Measurements from ENCODE around the gene PRKCD. TPM values are rescaled to one million over a fixed set of nuclear protein-coding genes. Genes with fewer than 3 reads are reported as not detected.

Gene PRKCD
- total RNA-seq, 1 experiment from 2014 or later, result 1.00 TPM

DNA sequence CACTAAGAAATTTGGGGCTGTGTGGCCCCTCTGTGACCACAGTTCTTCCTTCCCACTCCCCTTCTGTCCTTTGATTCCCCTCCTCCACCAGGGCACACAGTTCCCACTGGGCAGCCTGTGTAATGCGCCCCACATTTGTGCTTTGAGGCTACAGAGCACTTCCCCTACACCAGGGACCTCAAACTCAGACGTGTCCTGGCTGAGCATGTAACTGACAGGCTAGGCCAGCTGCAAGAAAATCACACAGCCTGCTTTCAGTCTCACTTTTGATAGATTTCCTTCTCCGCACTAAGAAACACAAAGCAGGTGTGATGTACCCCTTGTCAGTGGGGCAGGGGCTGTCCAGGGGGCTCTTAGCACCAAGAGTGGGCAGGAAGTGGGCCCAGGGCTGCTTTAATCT is 29.6 kb downstream of the PRKCD start:
- H3K27ac ChIP-seq, result no peak overlapping the region
- H3K4me1 ChIP-seq (replicated peaks), result peaks cover 1% of the 10 kb centered on the region
- H3K36me3 ChIP-seq, result peaks cover 10% of the 10 kb centered on the region; the same call in 1 of the 2 replicates
- DNase-seq (ENCODE audit: low read depth in 1 of 2, low spot score in 2 of 2), result no peak
- H3K4me3 ChIP-seq, result no peak overlapping the region
- H3K9me3 ChIP-seq (replicated peaks), result no peaks in the 10 kb centered on the region
- no peaks in the 10 kb centered on the region for H3K27me3 ChIP-seq (replicated peaks)

DNA sequence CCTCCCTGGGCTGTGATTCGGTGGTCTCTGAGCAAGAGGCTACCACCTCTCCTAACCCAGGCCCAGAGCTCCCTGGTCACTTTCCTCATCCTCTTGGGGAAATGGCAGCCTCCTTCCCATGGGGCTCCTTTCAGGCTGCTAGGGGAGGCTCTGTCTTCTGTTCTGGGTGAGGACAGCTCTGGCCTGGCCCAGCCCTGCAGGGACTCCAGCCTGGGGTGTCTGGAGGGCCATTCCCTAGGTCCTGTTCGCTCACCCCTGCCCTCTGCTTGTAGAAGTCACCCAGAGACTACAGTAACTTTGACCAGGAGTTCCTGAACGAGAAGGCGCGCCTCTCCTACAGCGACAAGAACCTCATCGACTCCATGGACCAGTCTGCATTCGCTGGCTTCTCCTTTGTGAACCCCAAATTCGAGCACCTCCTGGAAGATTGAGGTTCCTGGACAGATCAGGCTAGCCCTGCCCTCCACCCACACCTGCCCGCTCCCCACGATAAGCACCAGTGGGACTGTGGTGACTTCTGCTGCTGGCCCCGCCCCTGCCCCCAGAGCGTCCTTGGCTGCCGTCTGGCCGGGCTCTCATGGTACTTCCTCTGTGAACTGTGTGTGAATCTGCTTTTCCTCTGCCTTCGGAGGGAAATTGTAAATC is 30.9 kb downstream of the PRKCD start:
- no peaks in the 10 kb centered on the region for H3K27me3 ChIP-seq (replicated peaks)
- H3K4me1 ChIP-seq (replicated peaks), result peaks cover 4% of the 10 kb centered on the region
- no peaks in the 10 kb centered on the region for H3K9me3 ChIP-seq (replicated peaks)
- no peak for DNase-seq (ENCODE audit: low read depth in 1 of 2, low spot score in 2 of 2)
- peaks cover 10% of the 10 kb centered on the region; the same call in 1 of the 2 replicates for H3K36me3 ChIP-seq
- no peak overlapping the region for H3K4me3 ChIP-seq
- no peak overlapping the region for H3K27ac ChIP-seq

DNA sequence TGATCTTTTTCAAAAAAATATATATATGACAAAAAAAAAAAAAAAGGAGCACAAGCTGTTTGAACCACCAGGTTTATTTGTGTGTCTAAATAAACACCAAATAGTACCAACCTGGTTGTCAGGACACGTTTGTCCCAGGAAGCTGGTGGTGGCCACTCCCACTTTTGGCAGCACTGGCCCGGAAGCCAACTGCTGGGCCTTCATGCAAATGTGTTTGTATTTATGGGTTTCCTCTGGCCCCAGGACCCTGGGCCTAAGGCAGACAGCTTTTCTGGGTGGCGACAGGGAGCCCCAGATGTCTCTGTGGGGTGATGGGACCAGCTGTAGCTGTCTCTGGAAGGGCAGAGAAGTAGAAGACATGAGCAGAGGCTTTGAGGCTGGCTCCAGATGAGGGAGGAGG is 31.6 kb downstream of the PRKCD start:
- H3K4me3 ChIP-seq, result no peak overlapping the region
- no peak for DNase-seq (ENCODE audit: low read depth in 1 of 2, low spot score in 2 of 2)
- H3K27ac ChIP-seq, result no peak overlapping the region
- no peaks in the 10 kb centered on the region for H3K9me3 ChIP-seq (replicated peaks)
- H3K27me3 ChIP-seq (replicated peaks), result no peaks in the 10 kb centered on the region
- peaks cover 4% of the 10 kb centered on the region for H3K4me1 ChIP-seq (replicated peaks)
- peaks cover 10% of the 10 kb centered on the region; the same call in 1 of the 2 replicates for H3K36me3 ChIP-seq

DNA sequence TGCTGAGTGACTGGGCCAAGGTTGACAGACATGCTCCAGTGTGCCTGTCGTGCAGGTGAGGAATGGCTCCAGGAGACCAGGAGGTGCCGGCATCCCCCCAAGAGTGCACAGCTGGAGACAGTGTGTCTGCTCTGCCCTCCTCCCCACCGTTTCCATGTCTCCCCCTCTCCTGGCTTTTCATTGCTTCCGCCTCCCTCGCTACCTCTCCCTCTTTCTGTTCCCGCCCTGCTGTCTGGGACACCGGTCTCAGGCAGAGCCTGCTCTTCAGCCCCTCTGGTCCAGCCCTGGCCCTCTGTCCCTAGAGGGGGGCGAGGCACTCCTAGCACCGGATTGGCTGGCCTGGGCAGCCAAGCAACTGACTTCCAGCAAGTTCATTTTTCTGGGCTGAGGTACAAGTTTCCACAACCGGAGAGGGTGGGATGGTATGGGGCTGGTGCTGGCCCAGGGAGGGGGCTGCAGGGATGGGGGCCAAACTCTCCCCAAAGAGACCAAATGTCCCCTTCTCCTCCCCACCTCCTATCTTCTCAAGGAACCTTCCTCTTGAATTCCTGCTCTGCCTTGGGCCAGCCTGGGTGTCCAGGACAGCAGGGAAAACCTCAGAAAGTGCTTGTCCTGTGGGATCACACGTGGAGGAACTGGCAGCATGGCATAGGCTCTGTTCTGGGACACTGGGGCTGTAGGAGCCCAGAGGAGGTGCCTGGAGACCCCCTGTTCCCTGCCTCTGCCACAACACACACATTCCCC is 32.6 kb downstream of the PRKCD start:
- Histone ChIP-seq H3K36me3 (peaks cover 5% of the 10 kb centered on the region; the same call in 1 of the 2 replicates), H3K27ac (no peak overlapping the region), H3K27me3 (replicated peaks) (no peaks in the 10 kb centered on the region), H3K9me3 (replicated peaks) (no peaks in the 10 kb centered on the region), H3K4me1 (replicated peaks) (peaks cover 4% of the 10 kb centered on the region), H3K4me3 (no peak overlapping the region)
- DNase-seq (ENCODE audit: low read depth in 1 of 2, low spot score in 2 of 2), result no peak

DNA sequence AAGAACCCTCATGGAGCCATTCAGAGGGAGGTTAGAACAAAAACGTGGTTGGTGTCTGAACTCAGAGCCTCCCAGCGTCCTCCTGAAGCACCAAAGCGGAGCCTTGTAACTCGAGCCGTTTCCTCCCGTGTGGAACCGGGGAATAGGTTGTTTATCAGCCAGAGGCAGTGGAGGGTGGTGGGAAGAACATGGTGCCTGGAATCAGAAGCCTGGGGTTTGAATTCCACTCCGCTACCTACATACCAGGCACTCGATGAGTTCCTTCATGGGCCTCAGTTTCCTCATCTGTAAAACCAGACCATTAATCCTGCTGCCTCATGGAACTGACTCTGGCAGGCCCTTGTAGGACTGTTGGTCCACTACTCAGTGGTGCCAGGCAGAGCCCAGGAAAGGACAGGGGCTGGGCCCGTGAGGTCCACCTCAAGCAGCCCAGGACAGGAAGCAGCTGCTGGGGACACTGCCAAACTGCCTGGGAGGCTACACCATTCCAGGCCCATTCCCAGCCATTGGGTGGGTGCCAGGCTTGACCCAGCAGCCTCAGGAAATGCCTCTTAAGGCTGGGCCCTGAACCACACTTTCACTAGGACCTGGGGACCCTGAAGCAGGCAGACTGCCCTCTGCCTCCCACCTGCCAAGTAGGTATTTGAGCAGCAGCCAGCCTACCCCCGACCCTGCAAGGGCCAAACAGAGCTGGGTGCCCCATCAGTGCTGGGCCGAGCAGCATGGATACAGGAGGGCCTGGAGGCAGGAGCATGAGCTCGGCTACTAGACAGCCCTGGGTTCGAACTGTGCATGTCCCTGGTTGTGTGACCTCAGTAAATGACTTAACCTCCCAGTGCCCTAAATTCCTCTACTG is 33.4 kb downstream of the PRKCD start:
- Histone ChIP-seq H3K9me3 (replicated peaks) (no peaks in the 10 kb centered on the region), H3K4me1 (replicated peaks) (peaks cover 4% of the 10 kb centered on the region), H3K36me3 (peaks cover 2% of the 10 kb centered on the region; the same call in 1 of the 2 replicates), H3K4me3 (no peak overlapping the region), H3K27ac (no peak overlapping the region), H3K27me3 (replicated peaks) (no peaks in the 10 kb centered on the region)
- DNase-seq (ENCODE audit: low read depth in 1 of 2, low spot score in 2 of 2), result no peak

DNA sequence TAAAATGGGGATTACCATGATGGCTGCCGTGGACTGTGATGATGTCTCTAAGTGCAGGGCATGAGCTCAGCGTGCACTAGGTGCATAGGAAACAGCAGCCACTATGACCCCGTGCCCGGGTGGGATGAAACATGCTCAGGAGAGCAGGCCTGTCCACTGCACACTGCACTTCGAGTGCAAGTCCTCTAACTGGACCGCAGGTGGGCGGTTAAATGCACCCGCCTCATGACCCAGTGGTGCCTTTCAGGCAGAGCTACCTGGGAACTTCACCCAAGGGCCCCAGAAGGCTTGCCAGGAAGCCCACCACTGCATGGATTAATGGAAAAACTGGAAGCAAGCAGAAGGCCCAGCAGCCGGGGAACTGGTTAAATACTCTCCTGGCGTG is 34.0 kb downstream of the PRKCD start:
- H3K27ac ChIP-seq, result no peak overlapping the region
- no peak for DNase-seq (ENCODE audit: low read depth in 1 of 2, low spot score in 2 of 2)
- H3K36me3 ChIP-seq, result peaks cover 2% of the 10 kb centered on the region; the same call in 1 of the 2 replicates

DNA sequence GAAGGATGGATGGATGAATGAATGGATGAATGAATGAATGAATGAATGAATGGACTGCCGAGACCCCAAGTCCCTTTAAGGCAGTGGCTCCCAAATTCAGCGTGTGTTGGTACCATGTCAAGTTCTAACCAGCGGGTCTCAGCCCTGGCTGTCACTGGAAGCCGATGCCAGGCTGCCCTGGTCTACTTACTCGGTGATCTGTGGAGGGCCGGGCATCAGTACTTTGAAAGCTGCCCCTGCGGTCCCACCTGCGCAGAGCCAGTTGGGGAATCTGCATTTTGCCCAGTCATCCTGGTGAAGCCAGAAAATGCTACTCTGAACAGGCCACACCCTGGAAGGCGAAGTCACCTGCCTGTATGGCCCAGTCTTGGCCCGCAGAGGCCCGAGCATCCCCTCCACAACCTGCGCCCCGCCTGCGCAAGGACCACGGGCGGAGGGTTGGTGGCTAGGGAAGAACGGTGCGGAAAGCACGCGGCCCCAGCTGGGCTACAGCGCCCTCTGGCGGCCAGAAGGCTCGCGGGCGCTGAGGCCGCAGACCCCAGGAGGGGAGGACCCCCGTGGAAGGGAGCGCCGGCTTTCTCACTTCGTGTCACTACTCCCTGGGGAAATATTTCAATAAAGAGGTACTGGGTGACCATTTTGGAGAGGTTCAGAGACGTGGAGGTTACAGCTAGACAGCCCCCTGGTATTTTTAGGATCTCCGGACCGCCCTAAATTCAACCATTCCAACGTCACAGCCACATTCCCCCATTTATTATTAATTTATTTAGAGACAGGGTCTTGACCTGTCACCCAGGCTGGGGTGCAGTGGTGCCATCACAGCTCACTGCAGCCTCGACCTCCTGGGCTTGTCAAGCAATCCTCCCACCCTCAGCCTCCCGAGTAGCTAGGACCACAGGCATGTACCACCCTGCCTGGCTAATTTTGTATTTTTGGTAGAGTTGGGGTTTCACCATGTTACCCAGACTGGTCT is 34.9 kb downstream of the PRKCD start:
- peak in 1 of 2 experiments; percentile 41 for DNase-seq (ENCODE audit: low read depth in 1 of 2, low spot score in 2 of 2)
- no peak overlapping the region for H3K4me3 ChIP-seq
- no peaks in the 10 kb centered on the region for H3K27me3 ChIP-seq (replicated peaks)
- no peak overlapping the region for H3K27ac ChIP-seq
- no peaks in the 10 kb centered on the region for H3K9me3 ChIP-seq (replicated peaks)
- H3K4me1 ChIP-seq (replicated peaks), result peaks cover 4% of the 10 kb centered on the region
- peaks cover 2% of the 10 kb centered on the region; the same call in 1 of the 2 replicates for H3K36me3 ChIP-seq

More for the DNA sequence above, 34.0 kb downstream of the PRKCD start:
- Histone ChIP-seq H3K9me3 (replicated peaks) (no peaks in the 10 kb centered on the region), H3K4me3 (no peak overlapping the region), H3K4me1 (replicated peaks) (peaks cover 4% of the 10 kb centered on the region), H3K27me3 (replicated peaks) (no peaks in the 10 kb centered on the region)

DNA sequence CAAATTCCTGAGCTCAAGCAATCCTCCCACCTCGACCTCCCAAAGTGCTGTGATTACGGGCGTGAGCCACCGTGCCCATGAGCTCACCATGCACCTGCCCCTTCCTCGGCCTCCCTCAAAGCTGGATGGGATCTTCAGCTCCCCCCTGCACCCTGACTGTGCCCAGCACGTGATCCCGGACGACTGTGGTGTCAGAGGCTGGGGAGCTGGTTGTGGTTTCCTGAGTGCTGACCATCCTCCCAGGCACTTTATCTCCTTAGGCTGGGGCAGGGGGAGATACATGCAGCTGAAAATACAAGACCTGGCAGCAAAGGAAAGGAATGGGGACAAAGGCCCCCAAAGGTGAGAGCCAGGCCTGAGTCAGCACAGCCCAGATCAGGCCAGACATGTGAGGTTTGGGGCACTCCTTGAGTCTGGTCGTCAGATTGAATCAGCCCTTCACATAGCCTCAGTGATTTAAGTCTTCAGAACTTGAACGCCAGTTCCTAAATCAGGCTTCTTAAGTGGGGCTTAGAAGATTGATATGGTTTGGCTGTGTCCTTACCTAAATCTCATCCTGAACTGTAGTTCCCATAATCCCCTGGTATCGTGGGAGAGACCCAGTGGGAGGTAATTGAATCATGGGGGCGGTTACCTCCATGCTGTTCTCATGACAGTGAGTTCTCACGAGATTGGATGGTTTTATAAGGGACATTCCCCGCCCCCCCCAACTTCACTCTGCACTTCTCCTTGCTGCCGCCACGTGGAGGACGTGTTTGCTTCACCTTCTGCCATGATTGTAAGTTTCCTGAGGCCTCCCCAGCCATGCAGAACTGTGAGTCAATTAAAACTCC is 35.8 kb downstream of the PRKCD start:
- Histone ChIP-seq H3K4me3 (no peak overlapping the region), H3K36me3 (peaks cover 2% of the 10 kb centered on the region; the same call in 1 of the 2 replicates), H3K9me3 (replicated peaks) (no peaks in the 10 kb centered on the region), H3K4me1 (replicated peaks) (peaks cover 4% of the 10 kb centered on the region), H3K27ac (no peak overlapping the region), H3K27me3 (replicated peaks) (no peaks in the 10 kb centered on the region)
- DNase-seq (ENCODE audit: low read depth in 1 of 2, low spot score in 2 of 2), result no peak

DNA sequence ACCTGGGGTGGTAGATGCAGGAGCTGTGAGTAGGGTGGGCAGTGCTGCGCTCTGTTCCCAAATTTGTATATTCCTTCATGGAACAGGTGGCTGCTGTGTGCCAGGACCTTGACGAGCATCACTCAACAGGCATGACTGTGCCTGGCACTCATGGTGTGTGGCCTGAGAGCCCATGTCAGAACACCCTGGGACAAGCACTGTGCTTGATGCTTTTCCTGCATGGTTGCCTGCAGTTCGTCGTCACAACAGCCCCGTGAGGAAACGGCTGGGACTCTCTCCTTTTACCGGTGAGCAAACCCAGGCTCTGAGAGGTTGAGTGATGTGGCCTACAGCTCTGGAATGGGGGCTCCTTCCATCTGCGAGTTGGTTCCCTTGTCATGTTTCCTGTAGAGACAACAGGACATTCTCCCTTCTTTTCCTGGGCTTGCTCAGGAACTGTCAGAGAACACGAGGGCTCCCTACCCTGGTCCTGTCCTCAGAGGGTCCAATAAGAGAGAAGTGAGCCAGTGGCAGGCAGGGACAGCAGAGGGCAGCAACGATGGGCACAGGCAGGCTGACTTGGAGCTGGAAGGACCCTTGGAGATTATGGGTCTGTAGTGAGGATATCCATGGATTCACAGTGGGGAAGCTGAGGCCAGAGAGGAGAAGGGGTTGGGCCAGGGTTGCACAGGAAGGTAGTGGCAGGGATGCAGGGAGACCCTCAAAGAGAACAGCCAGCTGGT is 37.4 kb downstream of the PRKCD start:
- no peak overlapping the region for H3K4me3 ChIP-seq
- no peak for DNase-seq (ENCODE audit: low read depth in 1 of 2, low spot score in 2 of 2)
- H3K27ac ChIP-seq, result no peak overlapping the region
- no peaks in the 10 kb centered on the region for H3K36me3 ChIP-seq
- H3K4me1 ChIP-seq (replicated peaks), result peaks cover 4% of the 10 kb centered on the region
- H3K9me3 ChIP-seq (replicated peaks), result no peaks in the 10 kb centered on the region
- no peaks in the 10 kb centered on the region for H3K27me3 ChIP-seq (replicated peaks)

DNA sequence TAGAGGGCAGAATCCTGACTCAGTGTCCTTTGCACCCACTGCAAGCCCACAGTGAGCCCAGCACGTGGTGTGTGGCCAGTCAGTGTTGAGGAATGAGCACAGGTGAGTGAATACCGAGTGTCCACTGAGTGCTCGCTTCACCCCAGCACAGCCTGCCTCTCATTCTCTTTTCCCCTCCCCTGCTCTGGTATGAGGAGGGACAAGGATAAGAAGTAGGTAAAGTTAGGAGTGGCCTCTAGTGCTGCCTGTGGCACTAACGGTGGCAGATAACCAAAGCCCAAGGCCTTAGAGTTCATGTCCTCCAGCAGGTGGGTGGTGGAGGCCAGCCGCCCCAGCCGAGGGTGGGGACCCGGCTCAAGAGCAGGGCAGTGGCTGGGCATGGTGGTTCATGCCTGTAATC is 38.0 kb downstream of the PRKCD start:
- peaks cover 4% of the 10 kb centered on the region for H3K4me1 ChIP-seq (replicated peaks)
- H3K9me3 ChIP-seq (replicated peaks), result no peaks in the 10 kb centered on the region
- no peak overlapping the region for H3K27ac ChIP-seq
- H3K27me3 ChIP-seq (replicated peaks), result no peaks in the 10 kb centered on the region
- no peak for DNase-seq (ENCODE audit: low read depth in 1 of 2, low spot score in 2 of 2)
- no peaks in the 10 kb centered on the region for H3K36me3 ChIP-seq
- H3K4me3 ChIP-seq, result no peak overlapping the region

DNA sequence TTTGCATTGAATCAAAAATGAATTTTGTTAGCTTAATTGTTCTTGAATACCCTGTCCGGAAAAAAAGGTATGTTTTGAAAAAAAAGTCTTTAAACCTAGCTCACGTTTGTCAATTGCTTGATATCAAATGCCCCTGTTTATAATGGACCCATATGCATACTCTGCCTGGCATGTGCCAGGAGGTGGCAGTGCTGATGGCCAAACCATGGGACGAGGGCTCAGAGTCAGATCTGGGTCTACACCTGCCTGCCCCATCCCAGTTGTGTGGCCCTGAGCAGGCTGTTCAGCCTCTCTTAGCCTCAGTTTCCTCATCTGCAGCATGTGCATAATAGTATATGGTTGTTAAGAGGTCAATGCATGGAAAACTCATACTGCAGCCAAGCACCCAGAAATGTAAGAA is 38.8 kb downstream of the PRKCD start:
- DNase-seq (ENCODE audit: low read depth in 1 of 2, low spot score in 2 of 2), result no peak

More for the DNA sequence above, 38.8 kb downstream of the PRKCD start:
- no peak overlapping the region for H3K4me3 ChIP-seq
- H3K27me3 ChIP-seq (replicated peaks), result no peaks in the 10 kb centered on the region
- no peak overlapping the region for H3K27ac ChIP-seq
- no peaks in the 10 kb centered on the region for H3K9me3 ChIP-seq (replicated peaks)
- peaks cover 4% of the 10 kb centered on the region for H3K4me1 ChIP-seq (replicated peaks)
- no peaks in the 10 kb centered on the region for H3K36me3 ChIP-seq

All from SJSA1 (cell line).